Hepatic stellate cell (primary cell): Measurements from ENCODE around the gene SIPA1L3.

ENCODE experiments used
- DNase-seq: peaks from one replicate; pipeline ENCODE4 v3.0.0; 2011; ENCODE audit warnings: low spot score

Gene SIPA1L3

DNA sequence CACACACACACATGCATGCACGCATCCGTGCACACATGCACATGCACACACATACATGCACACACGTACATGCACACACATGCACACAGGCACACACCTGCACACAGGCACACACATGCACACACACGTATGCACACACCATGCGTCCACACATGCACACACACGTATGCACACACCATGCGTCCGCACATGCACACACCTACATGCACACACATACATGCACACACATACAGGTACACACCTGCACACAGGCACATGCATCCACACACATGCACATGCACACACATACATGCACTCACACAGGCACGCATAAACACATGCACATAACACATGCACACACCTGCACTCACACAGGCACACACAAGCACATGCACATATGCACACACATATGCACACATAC lies 204.9 kb downstream of the SIPA1L3 start:
- DNase-seq = no peak

DNA sequence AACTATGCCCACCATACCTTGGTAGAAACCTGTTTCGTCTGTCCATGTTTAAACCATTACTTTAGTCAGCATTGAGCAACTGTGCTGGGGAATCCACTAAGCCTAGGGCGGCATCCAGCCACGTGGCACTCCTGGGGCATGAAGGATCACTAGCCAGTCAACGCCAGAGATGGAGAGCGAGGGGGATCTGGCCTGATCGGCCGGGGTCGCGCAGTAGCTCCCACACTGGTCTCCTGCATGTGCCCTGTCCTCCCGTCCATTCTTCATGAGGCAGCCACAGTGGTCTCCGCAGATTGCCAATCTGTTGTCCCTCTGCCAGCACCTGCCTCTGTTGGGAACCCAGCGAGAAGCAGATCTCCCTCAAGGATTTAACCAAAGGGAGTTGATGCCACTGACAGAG lies 207.6 kb downstream of the SIPA1L3 start:
- no peak for DNase-seq

- DNase-seq = no peak
Observed at GRCh38 chr19:38115271-38115802, 208.3 kb downstream of the SIPA1L3 start.

GRCh38 chr19:38118176-38118575 lies 211.2 kb downstream of the SIPA1L3 start:
- no peak for DNase-seq

DNA sequence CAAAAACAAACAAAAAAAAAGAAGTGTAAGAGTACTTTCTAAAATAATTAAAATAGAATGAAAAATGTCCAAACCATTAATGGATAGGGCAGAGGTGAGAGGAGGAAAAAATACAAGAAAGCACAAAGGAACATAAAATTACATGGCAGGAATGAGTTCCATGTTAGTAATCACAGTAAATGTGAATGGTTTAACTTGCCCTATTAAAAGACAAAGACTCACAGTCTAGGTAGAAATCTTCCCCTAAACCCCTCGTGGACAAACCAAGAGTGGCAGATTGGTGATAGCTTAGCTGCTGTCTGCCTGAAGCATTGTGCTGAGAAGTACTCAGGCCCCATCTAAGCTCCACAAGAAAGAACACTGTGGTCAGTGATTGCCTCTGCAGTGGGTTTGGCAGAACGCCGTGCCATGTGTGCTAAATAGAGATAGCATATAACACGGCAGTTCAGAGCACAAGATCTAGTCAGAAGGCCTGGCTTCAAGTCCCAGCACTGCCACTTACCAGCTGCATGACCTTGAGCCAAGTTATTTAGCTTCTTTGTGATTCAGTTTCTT lies 213.5 kb downstream of the SIPA1L3 start:
- DNase-seq = no peak

DNA sequence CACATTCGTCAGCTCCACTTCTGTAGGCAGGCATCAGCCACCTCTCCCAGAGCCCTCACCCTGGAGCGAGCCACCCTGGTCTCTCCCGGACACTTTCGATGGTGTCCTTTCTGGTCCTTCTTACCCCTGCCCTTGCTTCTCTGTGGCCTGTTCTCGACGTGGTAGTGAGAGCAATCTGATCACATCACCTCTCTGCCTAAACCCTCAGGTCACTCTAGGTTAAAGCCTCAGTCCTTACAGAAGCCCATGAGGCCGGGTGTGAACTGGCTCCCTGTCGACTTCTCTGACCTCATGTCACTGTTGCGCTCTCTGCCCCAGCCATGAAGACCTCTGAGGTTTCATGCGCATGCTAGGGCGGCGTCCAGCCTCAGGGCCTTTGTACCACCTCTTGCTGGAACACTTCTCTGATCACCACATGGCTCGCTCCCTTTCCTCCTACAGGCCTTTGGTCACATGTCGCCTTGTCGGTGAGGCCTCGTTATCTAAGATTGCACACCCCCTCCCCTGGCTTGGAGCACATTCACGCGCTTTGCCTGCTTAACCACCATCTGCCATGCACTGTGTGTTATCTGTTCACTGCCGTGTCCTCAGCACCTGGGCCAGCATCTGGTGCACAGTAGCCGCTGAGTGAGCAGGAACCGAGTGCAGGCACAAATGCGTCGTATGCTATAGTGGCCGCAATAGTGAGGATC lies 215.5 kb downstream of the SIPA1L3 start:
- no peak for DNase-seq

DNA sequence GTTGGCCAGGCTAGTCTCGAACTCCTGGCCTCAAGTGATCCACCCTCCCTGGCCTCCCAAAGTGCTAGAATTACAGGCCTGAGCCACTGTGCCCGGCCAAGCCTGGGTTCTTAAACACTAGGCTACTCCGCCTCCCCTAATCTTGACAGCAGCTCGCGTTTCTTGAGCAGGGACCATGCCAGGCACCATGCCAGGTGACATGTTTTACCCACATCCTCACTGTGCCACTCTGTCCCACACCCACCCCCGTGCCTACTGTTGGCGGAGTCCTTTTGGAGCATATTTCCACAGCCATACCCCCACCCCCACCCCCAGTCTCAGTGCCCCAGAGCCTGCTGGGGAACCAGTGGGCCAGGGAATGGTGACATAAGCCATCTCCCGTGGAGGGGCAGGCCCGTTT lies 218.2 kb downstream of the SIPA1L3 start:
- no peak for DNase-seq

DNA sequence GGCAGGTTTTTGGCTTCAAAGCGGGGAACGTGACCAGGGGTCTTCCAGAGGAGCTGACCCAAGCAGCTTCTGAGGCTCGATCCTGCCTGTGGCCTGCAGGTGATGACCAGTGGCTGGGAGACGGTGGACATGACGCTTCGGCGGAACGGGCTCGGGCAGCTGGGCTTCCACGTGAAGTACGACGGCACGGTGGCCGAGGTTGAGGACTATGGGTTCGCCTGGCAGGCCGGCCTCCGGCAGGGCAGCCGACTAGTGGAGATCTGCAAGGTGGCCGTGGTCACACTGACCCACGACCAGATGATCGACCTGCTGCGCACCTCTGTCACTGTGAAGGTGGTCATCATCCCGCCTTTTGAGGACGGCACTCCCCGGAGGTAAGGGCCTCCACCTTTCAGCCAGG lies 223.4 kb downstream of the SIPA1L3 start:
- DNase-seq = no peak

- no peak for DNase-seq
Observed at GRCh38 chr19:38132781-38133180, 225.8 kb downstream of the SIPA1L3 start.

GRCh38 chr19:38133319-38133718 lies 226.3 kb downstream of the SIPA1L3 start:
- no peak for DNase-seq

DNA sequence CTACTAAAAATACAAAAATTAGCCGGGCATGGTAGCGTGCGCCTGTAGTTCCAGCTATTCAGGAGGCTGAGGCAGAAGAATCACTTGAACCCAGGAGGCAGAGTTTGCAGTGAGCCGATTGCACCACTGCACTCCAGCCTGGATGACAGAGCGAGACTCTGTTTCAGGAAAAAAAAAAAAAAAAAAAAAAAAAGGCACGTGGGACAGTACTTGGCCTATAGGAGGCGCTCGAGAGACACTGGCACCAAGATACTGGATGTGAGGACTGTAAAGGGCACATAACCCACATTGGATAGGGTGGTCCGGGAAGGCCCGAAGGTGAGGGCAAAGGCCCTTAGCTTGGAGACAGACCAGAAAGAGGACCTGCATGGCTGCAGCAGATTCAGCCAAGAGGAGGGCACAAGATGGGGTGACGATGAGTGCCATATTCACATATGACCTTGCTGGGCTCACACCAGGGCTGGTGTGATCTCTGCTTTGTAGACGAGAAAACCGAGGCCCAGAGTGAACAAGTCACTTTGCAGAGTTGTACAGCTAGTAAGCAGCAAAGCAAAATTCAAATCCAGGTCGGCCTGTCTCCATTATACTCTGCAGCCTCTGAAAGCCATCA lies 227.6 kb downstream of the SIPA1L3 start:
- DNase-seq = peak; percentile 47

DNA sequence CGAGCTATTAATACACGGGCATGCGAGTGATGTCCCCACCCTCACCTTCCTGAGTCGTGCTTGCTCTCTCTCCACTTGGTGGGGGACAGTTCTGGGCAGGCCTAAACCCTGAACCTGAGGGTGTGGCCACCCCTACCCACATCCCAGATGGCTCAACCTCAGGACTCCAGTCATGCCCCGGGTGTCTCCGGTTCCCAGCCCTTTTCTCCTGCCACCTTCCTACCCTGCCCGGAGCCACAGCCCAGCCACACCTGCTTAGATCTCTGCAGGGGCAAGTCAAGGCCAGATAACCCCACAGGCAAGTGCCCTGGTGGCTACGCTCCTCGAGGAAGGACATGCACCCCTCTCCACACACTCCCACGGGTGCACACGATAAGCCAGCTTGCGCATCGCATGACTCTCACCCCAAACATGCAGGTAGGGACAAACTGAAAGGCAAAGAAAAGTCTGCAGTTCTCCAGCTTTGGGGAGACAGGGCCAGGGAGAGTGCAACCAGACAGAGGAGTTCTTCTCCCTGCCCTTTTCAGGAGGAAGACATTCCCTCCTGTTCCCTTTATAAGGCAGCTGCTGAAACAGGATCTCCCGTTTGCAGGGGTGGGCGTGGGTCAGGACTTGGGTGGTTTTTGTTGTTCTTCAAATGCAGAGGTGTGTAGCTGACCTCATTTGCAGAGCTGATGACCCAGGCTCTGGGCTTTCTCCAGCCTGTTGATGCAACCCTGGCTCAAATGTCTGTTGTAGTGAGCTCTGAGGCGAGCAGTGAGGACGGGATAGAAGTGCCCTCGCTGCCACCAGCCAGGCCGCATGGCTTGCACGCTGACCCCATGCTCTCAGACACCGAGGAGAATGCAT lies 228.4 kb downstream of the SIPA1L3 start:
- DNase-seq = no peak

DNA sequence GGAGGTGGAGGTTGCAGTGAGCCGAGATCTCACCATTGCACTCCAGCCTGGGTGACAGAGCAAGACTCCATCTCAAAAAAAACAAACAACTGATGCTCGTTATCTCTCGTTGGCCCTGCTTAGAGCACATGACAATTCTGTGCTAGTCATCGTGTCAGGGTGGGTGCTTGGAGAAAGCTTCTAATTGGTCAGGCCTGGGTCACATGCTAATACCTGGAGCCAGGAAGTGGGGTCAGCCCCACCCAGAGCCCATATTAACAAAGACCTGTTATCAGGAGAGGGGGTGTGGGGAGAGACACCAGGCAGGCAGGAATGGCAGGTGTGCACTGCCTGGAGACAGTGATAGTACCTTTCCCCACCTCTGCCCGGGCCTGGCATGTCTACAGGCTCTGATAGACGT lies 232.1 kb downstream of the SIPA1L3 start:
- DNase-seq = no peak

- DNase-seq = no peak
Observed at GRCh38 chr19:38141108-38141507, 234.1 kb downstream of the SIPA1L3 start.

DNA sequence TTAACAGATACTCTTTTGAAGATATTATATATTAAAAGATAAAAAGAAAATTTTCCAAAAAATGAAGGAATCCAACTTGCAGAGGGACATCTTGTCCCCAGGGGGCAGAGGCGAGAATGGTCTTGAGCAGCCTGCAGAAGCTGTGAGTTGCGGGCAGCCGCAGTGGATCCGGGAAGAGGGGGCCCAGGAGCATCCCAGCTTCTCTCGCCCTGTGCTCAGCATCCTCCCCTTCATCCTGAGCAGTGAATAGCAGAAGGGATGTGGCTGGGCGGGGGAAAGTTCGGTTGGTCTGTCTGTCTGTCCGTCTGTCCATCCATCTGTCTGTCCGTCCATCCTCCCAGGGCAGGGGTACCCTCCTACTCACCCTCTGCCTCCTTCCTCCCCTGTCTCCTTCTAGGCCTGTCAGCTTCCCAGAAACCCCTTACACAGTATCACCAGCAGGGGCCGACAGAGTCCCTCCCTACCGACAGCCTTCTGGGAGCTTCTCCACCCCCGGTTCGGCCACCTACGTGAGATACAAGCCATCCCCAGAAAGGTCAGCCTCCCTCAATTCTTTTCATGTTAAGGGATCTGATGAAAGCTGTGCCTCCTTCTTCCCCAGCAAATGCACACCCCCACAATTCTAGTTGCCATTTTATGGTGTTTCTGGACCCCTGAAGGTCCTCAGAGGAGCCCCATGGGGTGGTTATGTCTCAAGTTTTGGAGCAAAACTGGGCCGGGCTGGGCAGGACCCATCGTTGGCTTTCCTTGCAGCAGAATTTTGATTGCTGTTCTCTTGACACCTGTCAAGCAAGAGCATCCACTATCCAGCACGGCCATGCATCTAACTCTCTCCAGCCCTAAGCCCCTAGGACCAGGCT lies 235.4 kb downstream of the SIPA1L3 start:
- DNase-seq = peak; percentile 79

- DNase-seq = no peak
Observed at GRCh38 chr19:38143847-38144246, 236.8 kb downstream of the SIPA1L3 start.

DNA sequence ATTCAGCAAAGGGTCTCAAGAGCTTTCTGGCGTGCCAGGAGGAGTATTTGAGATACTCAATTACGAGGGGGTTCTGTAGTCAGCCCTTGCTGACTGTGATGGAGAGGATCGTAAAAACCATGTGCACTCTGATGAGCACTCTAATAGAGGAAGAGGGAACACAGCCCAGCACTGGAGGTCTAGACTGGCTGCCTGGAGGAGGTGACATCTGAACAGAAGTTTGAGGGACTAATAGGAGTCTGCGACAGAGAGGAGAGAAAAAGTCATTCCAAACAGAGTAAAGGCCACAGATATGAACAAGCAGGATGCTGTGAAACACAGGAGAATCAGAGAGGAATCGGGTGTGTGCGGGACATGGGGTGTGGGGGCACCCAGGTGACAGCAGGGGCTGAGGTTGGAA lies 237.7 kb downstream of the SIPA1L3 start:
- no peak for DNase-seq

GRCh38 chr19:38145623-38146022 lies 238.6 kb downstream of the SIPA1L3 start:
- DNase-seq = no peak

DNA sequence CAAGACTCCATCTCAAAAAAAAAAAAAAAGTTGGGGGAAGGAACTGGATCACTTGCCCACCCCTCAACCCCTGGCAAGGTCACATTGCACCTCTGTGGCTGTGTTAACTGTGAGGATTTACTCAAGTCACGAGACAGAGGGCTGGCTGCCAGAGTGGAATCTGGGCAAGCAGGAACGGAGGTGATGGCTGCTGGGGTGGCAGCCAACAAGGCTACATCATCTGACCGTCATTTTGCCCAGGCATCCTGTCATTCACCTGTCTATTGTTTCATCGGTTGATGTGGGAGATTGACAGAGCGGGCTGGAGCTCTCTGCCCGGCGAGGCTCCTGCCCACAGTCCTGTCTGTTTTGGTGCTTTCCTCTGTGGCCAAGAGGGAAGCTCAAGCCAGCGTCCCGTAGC lies 241.3 kb downstream of the SIPA1L3 start:
- DNase-seq = no peak

DNA sequence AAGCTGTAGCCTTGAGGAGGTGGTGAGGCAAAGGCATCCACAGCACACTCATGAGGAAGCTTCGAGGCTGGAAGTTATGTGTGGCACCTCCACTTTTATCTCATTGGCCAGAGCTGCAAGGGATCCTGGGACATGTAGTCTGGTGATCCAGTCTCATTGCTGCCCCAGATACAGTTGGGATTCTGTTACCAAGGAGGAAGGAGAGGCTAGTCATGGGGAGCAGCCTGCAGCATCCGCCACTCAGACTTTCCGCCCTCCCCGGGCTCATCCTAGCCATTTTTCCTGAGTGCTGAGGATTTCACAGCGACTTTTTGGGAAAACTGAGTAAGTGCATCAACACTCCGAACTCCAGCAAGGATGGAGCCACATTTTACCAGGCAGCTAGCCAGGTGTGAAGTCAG lies 242.7 kb downstream of the SIPA1L3 start:
- DNase-seq = no peak

DNA sequence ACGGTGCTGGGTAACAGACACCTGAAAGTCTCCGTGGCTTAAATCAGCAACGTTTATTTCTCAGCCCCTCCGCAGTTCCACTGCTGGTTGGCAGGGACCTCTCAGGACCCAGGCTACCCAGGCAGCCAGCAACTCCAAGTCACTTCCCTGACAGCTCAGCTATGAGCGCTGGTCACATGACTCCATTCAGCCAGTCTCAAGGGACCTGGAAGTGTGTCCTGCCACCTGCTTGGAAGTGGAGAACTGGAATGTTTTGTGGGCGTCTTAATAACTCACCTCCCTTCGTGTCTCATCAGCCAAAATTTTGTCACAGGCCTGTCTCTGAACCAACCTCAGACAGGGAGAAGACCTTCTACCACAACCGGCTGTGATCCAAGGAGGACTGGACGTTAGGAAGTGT lies 244.2 kb downstream of the SIPA1L3 start:
- no peak for DNase-seq
